Myocyte (in vitro differentiated cells): ENCODE data around the gene TAAR5. TPM values are rescaled to one million over a fixed set of nuclear protein-coding genes. Genes with fewer than 3 reads are reported as not detected.
"Not testable (repeated sequence)": the region's sequence is repeated elsewhere in the genome, so short reads cannot be mapped to it uniquely, and the experiment has no call there.

Source experiments
- DNase-seq: peaks from one replicate; pipeline ENCODE4 v3.0.0-alpha.2; 2012; ENCODE audit warnings: low read depth
- polyA plus RNA-seq: library from polyadenylated mRNA; unstranded; fragments of >200 nt; gene quantifications from one replicate; pipeline ENCODE4 v1.2.1, GENCODE V29; 2012; ENCODE audit warnings: missing spikeins
- total RNA-seq: library from RNA; depleted of rRNA; stranded (reverse); fragments of >200 nt; gene quantifications from 2 replicates; pipeline ENCODE4 v1.2.3, GENCODE V29; 2014

Gene TAAR5, protein sequence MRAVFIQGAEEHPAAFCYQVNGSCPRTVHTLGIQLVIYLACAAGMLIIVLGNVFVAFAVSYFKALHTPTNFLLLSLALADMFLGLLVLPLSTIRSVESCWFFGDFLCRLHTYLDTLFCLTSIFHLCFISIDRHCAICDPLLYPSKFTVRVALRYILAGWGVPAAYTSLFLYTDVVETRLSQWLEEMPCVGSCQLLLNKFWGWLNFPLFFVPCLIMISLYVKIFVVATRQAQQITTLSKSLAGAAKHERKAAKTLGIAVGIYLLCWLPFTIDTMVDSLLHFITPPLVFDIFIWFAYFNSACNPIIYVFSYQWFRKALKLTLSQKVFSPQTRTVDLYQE
- not detected in 2 replicates for total RNA-seq
- not detected for polyA plus RNA-seq

DNA sequence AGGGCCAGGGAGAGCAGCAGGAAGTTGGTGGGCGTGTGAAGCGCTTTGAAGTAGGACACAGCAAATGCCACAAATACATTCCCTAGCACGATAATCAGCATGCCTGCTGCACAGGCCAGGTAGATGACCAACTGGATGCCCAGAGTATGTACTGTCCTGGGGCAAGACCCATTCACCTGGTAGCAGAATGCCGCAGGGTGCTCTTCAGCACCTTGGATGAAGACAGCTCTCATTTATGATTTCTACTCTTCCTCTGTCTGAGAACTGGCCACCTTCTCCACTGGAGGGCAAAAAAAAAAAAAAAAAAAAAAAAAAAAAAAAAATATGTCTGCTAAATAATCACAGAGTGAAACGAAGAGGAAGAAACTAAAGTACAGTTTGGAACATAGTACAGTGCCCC lies at the start of gene TAAR5:
TAAR5 (minus strand) TSS at position 288 of the 400 bp plus-strand sequence; CDS start at position 233, 55 bp downstream.
- no peak for DNase-seq

DNA sequence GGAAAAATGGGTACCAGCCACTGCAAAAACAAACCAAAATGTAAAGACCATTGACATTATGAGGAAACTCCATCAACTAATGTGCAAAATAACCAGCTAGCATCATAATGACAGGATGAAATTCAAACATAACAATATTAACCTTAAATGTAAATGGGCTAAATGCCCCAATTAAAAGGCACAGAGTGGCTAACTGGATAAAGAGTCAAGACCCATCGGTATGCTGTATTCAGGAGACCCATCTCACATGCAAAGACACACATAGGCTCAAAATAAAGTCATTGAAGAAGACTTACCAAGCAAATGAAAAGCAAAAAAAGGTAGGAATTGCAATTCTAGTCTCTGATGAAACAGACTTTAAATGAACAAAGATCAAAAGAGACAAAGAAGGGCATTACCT lies 47.6 kb upstream of the TAAR5 start:
- DNase-seq: not testable (repeated sequence)

DNA sequence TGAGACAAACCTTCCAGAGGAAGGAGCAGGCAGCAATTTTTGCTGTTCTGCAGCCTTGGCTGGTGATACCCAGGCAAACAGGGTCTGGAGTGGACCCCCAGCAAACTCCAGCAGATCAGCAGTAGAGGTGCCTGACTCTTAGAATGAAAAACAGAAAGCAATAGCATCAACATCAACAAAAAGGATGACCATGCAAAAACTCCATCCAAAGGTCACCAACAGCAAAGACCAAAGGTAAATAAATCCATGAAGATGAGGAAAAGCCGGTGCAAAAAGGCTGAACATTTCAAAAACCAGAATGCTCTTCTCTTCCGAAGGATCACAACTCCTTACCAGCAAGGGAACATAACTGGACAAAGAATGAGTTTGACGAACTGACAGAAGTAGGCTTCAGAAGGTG lies 46.4 kb upstream of the TAAR5 start:
- not testable (repeated sequence) for DNase-seq

DNA sequence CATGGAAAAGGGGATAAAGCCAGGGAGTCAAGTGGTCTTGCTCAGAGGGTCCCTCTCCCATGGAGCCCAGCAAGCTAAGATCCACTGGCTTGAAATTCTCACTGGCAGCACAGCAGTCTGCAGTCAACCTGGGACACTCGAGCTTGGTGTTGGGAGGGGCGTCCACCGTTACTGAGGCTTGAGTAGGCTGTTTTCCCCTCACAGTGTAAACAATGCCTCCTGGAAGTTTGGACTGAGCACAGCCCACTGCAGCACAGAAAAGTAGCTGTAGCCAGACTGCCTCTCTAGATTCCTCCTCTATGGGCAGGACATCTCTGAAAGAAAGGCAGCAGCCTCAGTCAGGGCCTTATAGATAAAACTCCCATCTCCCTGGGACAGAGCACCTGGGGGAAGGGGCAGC lies 45.7 kb upstream of the TAAR5 start:
- DNase-seq: not testable (repeated sequence)

DNA sequence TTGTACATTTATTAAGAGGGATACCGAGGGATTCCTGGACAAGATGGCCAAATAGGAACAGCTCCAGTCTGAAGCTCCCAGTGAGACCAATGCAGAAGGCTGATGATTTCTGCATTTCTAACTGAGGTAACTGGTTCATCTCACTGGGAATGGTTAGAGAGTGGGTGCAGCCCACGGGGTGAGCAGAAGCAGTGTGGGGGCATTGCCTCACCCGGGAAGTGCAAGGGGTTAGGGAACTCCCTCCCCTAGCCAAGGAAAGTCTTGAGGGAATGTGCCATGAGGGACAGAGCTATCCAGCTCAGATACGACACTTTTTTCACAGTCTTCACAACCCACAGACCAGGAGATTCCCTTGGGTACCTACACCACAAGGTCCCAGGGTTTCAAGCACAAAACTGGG lies 45.3 kb upstream of the TAAR5 start:
- no peak for DNase-seq

DNA sequence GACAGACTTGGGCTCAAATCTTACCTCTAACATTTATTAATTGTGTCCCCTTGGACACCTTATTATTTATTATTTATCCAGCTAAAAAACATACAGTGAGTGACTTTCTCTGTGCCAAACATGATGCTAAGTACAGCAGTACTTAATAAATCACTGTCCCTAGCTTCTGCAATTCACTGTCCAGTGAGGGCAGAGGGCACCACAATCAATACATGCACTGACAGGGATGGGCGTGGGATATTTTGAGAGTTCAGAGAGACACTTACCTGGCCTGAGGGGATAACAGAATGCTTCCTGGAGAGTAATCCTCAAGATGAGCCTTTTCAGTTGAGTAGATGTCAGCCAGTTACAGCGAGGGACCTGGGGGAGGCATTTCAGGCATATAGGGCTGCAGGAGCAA lies 43.8 kb upstream of the TAAR5 start:
- DNase-seq: no peak

DNA sequence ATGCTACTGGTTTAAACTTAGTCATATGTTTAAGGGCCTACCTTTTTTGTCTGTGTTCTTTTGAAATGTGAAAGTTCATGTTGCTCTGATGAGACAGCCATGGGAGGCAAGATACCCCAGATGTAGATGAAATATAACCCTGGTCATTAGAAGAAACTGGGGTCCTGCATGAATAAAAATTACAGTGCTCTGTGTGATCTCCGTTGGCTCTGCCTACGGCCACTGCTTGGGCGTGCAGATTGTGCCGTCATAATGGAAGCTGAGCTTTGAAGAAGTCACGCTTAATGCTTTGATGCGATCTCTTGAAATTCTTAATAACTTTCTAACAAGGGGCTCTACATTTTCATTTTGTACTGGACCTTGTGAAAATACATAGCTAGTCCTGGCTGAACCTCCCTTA lies 34.6 kb upstream of the TAAR5 start, which contains the start of gene TAAR2:
TAAR2 (minus strand) TSS at position 101 of the 400 bp plus-strand sequence; CDS start at position 101, 0 bp downstream.
- DNase-seq: no peak

DNA sequence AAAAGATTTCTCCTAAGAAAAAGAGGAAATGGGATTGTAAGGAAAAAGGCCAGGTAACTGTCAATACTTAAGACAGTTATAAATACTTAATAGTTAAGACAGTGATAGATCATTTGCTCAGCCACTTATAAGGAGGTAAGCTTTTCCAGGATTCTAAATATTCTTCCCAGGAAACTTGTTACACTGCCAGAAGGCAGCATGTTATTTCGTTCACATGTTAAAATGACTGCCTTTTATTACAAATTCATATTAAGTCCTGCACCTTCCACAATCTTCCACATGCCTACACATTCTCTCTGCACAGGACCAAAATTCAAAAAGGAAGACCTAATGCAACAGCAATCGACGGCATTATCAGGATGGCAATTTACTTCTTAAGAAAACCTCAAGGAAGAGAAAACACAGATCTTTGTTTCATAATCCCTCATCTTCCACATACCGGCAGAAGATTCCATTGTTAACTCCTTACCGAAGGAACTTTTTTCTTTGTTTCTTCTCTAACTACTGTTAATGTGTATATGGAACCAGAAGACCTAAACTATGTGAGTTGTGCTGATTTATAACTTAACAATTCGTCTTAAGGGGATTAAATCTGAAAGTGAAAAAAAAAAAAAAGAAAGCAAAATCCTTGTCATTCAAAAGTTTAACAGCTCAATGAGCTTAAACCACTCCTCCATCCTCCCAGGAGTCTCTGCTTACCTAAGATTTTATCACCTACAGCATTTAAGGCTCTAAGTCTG lies 33.7 kb upstream of the TAAR5 start:
- DNase-seq: no peak

DNA sequence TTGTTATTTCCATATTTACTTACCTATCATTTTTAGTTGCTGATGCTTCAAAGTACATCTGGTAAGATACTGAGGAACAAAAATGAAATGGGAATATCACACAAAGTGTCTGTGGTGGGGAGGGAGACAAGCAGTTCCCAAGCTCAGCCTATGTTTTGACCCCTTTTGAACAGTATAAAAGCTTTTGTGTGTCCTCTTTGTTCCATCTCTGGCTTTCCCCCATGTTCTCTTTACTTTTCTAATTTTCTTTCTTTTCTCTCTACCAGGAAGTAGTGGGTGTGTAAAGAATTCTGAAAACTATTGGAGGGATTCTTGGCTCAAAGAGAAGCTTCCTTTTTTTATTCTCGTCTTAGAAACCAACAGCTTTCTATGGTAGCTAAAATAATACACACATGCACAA lies 27.1 kb upstream of the TAAR5 start:
- no peak for DNase-seq

DNA sequence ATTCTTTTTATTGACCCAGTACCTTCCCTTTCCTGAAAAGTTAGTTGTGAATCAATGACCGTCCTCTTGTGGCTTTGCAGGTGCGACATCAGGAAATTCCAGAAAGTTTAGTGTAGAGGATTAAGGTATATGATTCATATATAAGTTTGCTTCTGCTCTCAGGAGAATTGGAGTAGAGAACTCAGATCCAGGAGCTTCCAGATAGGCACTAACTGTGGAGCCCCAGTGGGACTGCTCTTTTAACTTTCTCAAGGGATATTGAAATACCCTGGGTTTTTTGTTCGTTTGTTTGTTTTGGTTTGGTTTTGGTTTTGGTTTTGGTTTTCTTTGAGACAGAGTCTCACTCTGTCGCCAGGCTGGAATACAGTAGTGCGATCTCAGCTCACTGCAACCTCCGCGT lies 25.0 kb upstream of the TAAR5 start:
- no peak for DNase-seq

DNA sequence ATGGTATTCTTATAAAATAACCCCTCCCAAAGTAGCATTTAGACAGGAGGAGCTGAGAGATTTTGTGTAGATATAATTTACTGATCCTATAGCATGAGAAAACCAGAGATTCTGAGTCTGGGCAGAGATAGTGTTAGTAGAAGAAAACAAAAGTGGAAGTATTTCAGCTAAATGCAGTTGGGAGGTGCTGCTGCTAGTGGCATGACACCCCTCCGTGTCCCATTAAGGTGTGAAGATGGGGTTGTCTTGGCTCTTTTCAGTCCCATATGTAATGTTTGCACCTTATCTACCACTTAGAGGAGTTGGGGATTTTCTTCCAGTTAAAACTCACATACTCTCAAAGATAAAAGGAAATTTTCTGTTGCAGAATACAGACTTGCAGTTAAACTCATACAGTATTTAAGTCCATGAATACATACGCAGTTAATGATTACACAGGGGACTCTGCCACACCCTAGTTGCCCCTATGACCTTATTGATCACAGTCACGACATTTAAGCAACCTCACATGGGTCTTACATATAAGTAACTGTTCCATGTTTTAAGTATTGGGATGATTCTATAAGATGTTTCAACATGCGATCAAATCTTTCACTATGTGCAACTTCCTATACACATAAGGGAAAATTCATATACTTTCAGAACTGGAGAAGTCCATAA lies 23.0 kb upstream of the TAAR5 start:
- DNase-seq: no peak

DNA sequence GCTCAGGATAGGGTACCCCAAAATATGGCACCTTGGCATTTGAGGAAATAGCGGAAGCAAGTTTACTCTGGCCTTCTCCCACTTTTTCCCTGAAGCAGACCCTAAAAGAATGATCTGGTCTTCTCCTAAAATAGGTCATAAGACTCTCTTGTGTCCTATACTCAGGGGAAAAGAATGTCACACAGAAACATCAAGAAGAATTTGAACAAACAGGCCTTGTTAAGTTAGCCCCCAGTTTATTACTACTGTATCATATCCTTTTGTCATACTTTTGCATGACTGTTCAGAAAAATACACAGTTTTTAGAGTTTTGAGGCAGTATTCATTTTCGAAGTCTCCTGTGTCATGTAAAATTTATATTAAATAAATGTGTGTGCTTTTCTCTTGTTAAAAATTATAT lies 22.1 kb upstream of the TAAR5 start:
- no peak for DNase-seq

DNA sequence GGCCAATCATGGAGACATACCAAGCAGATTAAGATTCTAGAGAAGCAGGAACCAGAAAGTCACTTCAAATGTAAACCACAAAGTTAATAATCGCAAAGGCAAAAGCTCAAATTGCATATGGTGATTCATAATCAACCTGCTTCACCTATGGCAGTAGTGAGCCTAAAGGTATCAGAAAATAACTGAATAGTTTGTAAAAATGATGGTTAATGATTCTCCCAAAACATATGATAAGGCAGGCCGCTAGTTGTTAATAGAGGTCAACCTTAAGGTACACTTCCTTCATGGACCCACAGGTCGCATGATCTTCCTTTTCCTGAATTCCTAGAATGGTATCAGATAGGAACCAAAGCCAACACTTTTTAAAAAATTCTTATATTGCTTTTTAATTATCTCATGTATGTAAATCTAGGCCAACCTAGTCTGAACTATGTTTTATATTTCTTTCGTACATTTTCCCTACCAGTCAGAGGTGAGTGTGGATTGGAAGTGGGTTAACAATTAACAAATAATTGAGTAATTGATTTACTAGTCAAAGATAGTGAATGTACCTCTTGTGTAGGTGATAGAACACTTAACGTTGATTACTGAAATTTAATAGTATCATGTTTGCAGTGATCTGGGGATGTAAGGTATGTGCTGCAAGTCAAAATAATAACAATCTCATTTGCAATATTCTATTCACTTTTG lies 18.1 kb upstream of the TAAR5 start:
- no peak for DNase-seq

DNA sequence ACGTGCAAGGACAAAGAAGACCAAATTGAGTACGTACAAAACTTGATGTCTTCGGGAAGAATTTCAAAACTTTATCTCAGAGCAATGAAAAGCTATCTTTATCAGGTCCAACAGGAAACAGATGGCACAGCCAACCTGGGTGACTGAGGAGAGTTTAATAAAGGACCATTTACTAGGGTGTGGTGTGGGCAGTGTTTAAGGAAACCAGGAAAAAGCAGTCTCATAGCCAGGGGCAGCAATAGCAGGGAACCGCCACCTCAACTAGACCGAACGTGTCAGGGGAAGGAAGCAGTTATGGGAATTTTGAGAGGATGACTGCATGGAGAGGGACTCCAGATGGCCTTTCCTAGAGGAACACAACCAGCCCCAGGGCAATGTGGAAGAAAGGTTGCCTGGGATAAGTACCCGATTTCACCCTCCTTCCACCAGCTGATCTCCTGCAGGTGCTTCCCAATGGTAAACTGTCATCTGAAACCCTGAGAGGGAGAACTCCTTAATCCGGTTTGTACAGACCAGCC lies 15.2 kb upstream of the TAAR5 start:
- no peak for DNase-seq

DNA sequence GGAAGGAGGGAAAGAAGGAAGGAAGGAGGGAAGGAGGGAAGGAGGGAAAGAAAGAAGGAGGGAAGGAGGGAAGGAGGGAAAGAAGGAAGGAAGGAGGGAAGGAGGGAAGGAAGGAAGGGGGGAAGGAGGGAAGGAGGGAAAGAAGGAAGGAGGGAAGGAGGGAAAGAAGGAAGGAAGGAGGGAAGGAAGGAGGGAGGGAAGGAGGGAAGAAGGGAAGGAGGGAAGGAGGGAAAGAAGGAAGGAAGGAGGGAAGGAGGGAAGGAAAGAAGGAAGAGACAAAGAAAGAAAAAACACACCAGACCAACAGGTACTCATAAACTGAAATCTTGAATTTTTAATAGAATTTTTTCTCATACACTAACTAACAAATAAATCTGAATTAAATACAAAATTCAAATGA lies 11.4 kb upstream of the TAAR5 start:
- not testable (repeated sequence) for DNase-seq

DNA sequence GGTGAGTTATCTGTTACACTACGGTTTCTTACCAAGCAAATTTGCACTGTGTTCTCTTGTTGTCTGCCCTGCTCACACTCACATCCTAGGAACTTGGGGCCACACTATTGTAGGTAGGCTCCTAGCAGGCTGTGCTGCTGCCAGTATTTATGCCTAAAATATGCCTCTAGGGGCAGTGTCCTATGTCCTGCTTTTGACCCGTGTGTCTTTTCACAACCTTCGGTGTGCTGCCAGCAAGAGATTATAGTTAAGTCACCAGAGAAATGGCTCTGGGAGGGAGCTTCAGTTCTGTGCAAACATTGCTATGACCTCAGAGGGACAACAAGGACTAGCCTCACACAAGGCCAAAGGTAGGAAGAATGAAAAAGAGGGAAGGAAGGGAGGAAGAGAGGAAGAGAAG lies 8.9 kb upstream of the TAAR5 start:
- peak; percentile 16 for DNase-seq

DNA sequence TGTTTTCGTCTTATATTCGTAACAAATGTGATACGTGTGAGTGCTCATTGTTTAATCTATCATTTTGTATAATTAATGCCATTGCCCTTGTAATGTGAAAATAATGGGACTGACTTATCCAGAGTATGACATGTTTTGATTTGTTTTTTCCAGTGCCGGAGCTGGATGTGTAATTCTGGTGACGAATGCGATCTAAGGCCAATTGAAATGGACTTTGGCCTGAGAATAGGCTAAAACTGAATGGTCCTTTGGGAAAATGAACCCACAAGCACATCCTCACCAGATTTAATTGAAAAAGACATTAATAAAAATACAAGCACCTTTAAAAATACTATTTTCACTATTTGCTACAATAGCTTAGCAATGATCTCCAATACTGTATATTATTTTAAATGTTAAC lies 6.7 kb upstream of the TAAR5 start:
- no peak for DNase-seq

DNA sequence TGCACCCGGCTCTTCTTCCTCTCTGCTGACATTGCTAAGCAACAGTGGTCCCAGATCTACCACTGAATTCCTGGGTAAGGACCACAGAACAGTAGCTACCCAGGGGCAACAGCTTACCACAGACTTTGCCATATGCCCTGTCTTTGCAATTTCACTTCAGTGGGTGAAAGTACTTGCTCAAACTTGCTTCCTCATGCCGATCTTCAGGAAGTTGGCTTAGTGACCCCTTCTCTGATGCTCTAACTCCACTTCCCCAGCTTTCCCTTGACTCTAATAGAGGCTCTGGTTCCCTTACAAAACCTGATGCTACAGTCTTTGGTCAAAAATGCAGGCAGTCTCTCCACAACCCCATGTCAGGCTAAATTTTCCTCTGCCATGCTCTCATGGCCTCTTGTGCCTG lies 3.3 kb upstream of the TAAR5 start:
- no peak for DNase-seq

DNA sequence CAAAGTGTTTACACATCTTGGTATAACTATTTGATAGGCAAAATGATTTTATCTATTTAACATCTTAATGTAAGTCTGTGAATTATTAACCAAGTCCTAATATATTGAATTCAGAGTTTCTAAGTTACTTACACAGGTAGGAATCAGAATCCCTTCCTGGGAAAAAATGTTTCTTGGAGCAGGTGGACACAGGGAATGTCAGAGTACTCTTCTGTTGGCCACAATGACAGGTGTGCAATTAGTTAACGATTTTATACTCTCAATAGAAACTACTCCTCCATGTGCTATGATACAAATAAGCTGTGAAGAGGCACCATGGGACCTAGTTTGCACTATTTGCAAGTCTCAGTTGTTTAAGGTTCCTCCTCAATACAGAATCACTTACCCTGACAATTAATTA lies 821 bp upstream of the TAAR5 start:
- no peak for DNase-seq

DNA sequence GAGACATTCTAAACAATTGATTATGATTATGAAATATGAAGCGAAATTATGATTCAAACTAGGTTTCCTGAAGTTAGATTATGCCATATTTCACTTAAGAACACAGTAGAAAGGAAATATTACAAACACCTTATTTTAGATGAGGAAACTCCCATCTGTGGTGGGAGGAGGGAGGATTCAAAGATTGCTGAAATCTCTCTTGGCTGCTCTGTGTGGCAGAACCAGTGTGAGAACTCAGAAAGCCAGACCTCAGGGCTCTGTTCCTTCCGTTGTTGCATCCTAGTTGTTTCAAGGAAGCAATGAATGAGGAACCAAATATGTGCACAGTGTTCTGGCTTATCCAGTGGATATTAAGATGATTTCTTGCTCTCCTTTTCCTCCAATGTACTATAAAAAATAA lies 2.1 kb downstream of the TAAR5 start:
- no peak for DNase-seq

DNA sequence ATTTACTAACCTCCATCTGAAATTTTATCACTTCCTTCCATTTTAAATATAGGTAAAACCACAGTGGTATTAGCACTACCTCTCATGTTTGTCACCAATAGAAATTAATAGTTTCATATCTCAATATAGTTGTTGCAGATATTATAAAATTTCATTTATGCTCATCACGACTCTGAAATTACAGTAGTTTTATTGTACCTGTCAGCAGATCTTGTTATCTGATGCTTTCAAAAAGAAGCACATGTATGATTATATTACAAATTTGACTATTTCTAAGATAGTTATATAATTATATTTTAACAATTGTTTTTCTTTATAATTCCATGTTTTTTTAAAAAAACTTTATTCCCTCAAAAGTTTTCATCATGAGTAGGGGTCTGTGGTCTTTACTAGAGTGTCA lies 4.8 kb downstream of the TAAR5 start:
- DNase-seq: no peak
